ENCODE measurements around the gene RIMKLB. TPM values are rescaled to one million over a fixed set of nuclear protein-coding genes. Genes with fewer than 3 reads are reported as not detected.

The RIMKLB gene
- total and polyA plus RNA-seq, 10 donors, result 21.0 to 62.1 (median 37.7) TPM

DNA sequence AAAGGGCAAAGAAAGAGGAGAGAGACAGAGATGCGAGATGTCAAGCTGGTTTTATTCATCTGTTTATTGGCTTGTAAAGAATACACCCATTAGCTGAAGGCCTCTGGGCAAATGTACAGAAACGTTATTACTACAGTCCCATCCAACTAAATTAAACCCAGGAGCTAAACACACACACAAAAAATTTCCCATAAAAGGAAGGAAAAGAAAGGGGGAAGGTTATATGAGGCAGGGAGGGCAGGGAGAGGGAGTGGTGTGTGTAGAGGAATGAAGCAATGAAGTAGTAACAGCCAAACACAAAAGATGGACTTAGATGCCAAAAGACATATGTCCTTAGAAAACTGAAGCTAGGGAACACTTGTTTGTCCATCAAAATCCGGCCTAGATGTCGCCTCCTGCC, 32.0 kb upstream of the RIMKLB start:
- Histone ChIP-seq H3K27ac (no peak overlapping the region), H3K4me1 (peaks cover 0 to 12% (median 3%) of the 10 kb centered on the region in 6 donors), H3K9me3 (no peaks in the 10 kb centered on the region), H3K27me3 (replicated peaks in 1 of 7) (peaks cover 0 to 3% (median 0%) of the 10 kb centered on the region in 7 donors), H3K4me3 (no peak overlapping the region), H3K36me3 (no peaks in the 10 kb centered on the region)
- WGBS, 5 donors, result 78 to 90% (median 84%) methylated on average over 4 of the region's 4 CpGs
- TF ChIP-seq CTCF (IDR thresholded peaks at IDR 0.05 in 8 of 11, conservative IDR thresholded peaks at IDR 0.05 in 3 of 11) (no peak), POLR2AphosphoS5 (IDR thresholded peaks at IDR 0.05) (no peak), POLR2A (IDR thresholded peaks at IDR 0.05) (no peak)
- intact Hi-C loops (cut with DNase I; ENCODE audit: low total_unique reads), result no loop called here
- no peak for DNase-seq

GRCh38 chr12:8667270-8667669, 30.5 kb upstream of the RIMKLB start:
- Histone ChIP-seq H3K4me1 (peaks cover 0 to 12% (median 3%) of the 10 kb centered on the region in 6 donors), H3K27me3 (replicated peaks in 1 of 7) (peaks cover 0 to 3% (median 0%) of the 10 kb centered on the region in 7 donors), H3K4me3 (no peak overlapping the region), H3K36me3 (no peaks in the 10 kb centered on the region), H3K27ac (peak overlapping the region in 1 of 8 donors; percentile 13), H3K9me3 (no peaks in the 10 kb centered on the region)
- 47 to 59% (median 52%) methylated on average over 2 of the region's 2 CpGs for WGBS, 5 donors
- intact Hi-C loops (cut with DNase I; ENCODE audit: low total_unique reads), result no loop called here
- no peak for TF ChIP-seq POLR2AphosphoS5 (IDR thresholded peaks at IDR 0.05)
- TF ChIP-seq CTCF (IDR thresholded peaks at IDR 0.05 in 8 of 11, conservative IDR thresholded peaks at IDR 0.05 in 3 of 11), result no peak
- DNase-seq, result no peak

DNA sequence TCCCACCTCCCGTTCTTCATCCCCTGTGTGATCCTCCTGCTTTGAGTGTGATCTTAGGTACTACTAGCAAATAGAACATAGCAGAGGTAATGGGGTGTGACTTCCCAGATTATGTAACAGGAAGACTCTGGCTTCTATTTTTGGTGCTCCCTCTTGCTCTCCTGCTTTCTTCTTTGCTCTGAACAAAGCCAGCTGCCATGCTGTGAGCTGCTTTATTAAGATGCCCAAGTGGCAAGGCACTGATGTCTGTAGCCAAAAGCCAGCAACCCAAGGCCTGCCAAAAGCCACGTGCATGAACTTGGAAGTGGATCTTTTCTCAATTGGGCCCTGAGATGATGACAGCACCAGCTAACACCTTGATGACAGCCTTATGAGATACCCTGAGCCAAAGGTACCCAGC, 29.4 kb upstream of the RIMKLB start:
- Histone ChIP-seq H3K4me3 (no peak overlapping the region), H3K36me3 (no peaks in the 10 kb centered on the region), H3K4me1 (peaks cover 0 to 12% (median 3%) of the 10 kb centered on the region in 6 donors), H3K27ac (no peak overlapping the region), H3K9me3 (no peaks in the 10 kb centered on the region), H3K27me3 (replicated peaks in 1 of 7) (peaks cover 0 to 3% (median 0%) of the 10 kb centered on the region in 7 donors)
- DNase-seq, result no peak
- TF ChIP-seq CTCF (IDR thresholded peaks at IDR 0.05 in 8 of 11, conservative IDR thresholded peaks at IDR 0.05 in 3 of 11), result no peak
- TF ChIP-seq POLR2AphosphoS5 (IDR thresholded peaks at IDR 0.05), result no peak
- TF ChIP-seq POLR2A (IDR thresholded peaks at IDR 0.05), result no peak
- WGBS, 5 donors, result 71 to 73% (median 72%) methylated on average over 2 of the region's 2 CpGs
- intact Hi-C loops (cut with DNase I; ENCODE audit: low total_unique reads), result no loop called here

DNA sequence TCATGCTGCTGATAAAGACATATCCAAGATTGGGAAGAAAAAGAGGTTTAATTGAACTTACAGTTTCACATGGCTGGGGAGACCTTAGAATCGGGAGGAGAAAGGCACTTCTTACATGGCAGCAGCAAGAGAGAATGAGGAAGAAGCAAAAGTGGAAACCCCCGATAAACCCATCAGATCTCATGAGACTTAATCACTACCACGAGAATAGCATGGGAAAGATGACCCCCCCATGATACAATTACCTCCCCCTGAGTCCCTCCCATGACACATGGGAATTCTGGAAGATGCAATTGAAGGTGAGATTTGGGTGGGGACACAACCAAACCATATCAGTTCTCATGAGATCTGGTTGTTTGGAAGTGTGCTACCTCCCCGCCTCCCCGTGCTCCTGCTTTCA, 25.4 kb upstream of the RIMKLB start:
- no peak for DNase-seq
- intact Hi-C loops (cut with DNase I; ENCODE audit: low total_unique reads), result no loop called here
- Histone ChIP-seq H3K4me1 (peaks cover 0 to 17% (median 7%) of the 10 kb centered on the region in 6 donors), H3K36me3 (no peaks in the 10 kb centered on the region), H3K4me3 (no peak overlapping the region), H3K27me3 (replicated peaks in 1 of 7) (no peaks in the 10 kb centered on the region), H3K9me3 (no peaks in the 10 kb centered on the region), H3K27ac (peak overlapping the region in 3 of 8 donors; percentile 22 to 36 (median 26))
- no peak for TF ChIP-seq POLR2A (IDR thresholded peaks at IDR 0.05)
- no peak for TF ChIP-seq CTCF (IDR thresholded peaks at IDR 0.05 in 8 of 11, conservative IDR thresholded peaks at IDR 0.05 in 3 of 11)
- no peak for TF ChIP-seq POLR2AphosphoS5 (IDR thresholded peaks at IDR 0.05)
- WGBS, 5 donors, result 79 to 86% (median 85%) methylated on average over 5 of the region's 5 CpGs
